ENCODE results near the gene PITRM1. TPM values are rescaled to one million over a fixed set of nuclear protein-coding genes. Genes with fewer than 3 reads are reported as not detected.

Gene PITRM1
- total RNA-seq, 1 donor from 2014 or later: 47.6 TPM

DNA sequence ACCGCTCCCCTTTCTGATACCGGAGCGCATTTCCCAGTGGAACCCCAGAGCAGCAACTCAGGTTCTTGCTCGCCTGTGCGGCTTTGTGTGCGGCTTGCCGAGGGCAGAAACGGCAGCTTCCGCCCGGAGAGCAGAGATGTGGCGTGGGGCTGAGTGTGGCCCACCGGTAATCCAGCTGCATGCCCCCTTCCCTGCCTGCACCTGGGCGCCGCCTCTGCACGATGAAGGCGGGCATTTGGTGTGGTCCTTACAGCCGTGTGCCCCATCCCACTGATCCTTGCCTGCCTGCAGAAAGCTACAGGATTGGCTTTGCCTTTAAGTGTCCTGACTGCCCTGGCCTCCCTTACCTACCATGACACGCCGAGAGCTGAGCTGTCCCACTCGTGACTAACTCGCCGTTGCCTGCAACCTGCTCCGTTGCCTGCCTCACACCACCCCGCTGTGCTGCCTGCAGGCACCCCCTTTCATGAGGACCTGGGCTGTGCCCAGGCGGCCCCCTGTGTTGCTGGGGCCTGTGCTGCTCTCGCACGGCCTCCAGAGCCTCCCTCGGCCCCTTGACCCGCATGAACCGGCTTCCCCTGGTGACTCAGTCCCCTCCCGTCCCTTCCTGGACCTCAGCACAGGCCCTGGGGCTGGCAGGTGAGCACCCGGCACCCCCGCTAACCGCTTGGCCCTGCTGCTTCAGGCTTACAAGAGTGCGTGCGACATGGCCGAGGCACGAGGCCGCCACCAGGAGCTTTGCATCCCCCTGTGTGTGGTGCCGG, 48.0 kb downstream of the PITRM1 start:
- Mint-ChIP-seq H3K36me3 (ENCODE audit: insufficient read depth) (peaks cover 4% of the 10 kb centered on the region), H3K27me3 (no peaks in the 10 kb centered on the region), H3K9me3 (ENCODE audit: low read depth) (no peaks in the 10 kb centered on the region), H3K4me3 (ENCODE audit: low read depth) (no peak overlapping the region), H3K4me1 (ENCODE audit: low read depth) (peaks cover 8% of the 10 kb centered on the region), H3K27ac (no peak overlapping the region)
- TF ChIP-seq, protein P1, sequence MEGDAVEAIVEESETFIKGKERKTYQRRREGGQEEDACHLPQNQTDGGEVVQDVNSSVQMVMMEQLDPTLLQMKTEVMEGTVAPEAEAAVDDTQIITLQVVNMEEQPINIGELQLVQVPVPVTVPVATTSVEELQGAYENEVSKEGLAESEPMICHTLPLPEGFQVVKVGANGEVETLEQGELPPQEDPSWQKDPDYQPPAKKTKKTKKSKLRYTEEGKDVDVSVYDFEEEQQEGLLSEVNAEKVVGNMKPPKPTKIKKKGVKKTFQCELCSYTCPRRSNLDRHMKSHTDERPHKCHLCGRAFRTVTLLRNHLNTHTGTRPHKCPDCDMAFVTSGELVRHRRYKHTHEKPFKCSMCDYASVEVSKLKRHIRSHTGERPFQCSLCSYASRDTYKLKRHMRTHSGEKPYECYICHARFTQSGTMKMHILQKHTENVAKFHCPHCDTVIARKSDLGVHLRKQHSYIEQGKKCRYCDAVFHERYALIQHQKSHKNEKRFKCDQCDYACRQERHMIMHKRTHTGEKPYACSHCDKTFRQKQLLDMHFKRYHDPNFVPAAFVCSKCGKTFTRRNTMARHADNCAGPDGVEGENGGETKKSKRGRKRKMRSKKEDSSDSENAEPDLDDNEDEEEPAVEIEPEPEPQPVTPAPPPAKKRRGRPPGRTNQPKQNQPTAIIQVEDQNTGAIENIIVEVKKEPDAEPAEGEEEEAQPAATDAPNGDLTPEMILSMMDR (IDR thresholded peaks at IDR 0.05; ENCODE audit: unreplicated experiment): no peak
- DNase-seq (ENCODE audit: low spot score, unreplicated experiment): no peak

DNA sequence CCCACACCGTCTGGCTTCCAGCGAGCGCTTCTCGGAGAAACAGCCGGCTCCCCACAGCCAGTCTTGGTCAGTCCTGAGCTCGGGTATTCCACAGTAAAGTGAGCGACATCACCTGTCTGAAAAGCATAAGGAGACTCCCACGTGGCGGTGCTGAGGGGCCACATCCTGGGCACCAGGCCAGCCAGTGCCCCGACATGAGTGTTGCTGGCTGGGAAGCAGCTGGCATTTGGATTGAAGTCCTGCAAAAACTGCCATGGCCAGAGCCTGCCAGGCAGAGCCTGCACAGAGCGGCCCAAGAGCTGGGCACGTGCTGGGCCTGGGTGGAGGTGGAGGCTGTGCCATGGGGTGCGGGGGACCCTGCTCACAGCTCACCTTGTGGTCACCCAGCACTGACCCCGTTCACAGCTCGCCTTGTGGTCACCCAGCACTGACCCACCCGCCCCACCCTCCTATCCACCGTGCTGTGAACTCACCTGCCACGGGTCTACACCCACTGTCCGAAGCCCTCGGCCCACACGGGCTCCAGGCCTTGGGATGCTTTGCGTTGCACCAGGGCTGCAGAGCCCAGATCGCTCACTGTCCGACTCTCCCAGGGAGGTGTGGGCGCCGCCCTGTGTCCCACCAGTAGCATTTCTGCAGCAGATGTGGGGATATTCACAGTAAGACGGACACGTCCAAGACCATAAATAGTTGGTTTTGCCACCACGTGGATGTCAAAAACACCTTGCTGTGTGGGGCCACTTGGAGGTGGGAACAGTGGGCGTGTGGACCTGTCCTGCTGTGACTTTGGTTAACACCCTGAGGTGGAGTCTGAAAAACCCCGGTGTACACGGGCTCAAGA, 48.8 kb downstream of the PITRM1 start:
- Mint-ChIP-seq H3K4me1 (ENCODE audit: low read depth) (peaks cover 8% of the 10 kb centered on the region), H3K27me3 (no peaks in the 10 kb centered on the region), H3K4me3 (ENCODE audit: low read depth) (no peak overlapping the region), H3K9me3 (ENCODE audit: low read depth) (no peaks in the 10 kb centered on the region), H3K36me3 (ENCODE audit: insufficient read depth) (no peaks in the 10 kb centered on the region), H3K27ac (no peak overlapping the region)
- DNase-seq (ENCODE audit: low spot score, unreplicated experiment): no peak
- TF ChIP-seq, protein P1 (IDR thresholded peaks at IDR 0.05; ENCODE audit: unreplicated experiment): no peak

DNA sequence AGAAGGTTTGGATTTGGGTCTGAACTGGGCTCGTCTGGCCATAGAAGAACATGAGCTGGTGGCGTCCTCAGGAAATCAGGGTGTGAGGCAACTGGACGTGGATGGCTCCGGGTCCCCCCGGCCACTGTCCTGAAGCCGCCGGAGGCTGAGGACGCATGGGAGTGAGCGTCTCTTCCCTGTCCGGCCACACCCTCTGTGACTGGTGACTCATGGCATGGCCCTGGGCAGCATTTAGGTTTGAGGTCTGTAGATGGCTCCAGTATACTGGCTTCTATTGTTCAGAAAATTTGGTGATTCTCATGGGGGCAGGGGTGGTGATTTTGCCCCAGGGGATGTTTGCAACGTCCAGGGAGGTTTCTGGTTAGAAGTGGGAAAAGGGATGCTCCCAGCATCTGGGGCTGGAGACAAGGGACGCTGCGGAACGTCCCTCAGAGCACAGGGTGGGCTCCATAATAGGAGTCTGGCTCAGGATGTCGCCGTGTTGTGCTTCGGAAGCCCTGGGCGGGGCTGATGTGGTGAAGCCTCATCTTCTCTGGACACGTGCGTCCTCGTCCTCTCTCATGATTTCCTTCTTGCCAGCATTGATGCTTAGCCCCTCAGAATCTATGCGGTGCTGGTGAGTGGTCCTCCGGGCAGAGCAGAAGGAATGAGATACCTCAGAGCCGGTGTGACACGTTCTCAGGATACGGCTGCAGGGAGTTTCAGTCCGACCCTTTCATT, 49.9 kb downstream of the PITRM1 start:
- no peak for DNase-seq (ENCODE audit: low spot score, unreplicated experiment)
- no peaks in the 10 kb centered on the region for H3K36me3 Mint-ChIP-seq (ENCODE audit: insufficient read depth)
- TF ChIP-seq, protein P1 (IDR thresholded peaks at IDR 0.05; ENCODE audit: unreplicated experiment): no peak
- H3K27ac Mint-ChIP-seq: no peak overlapping the region
- no peaks in the 10 kb centered on the region for H3K27me3 Mint-ChIP-seq
- H3K4me3 Mint-ChIP-seq (ENCODE audit: low read depth): no peak overlapping the region
- peaks cover 8% of the 10 kb centered on the region for H3K4me1 Mint-ChIP-seq (ENCODE audit: low read depth)
- peaks cover 3% of the 10 kb centered on the region for H3K9me3 Mint-ChIP-seq (ENCODE audit: low read depth)

DNA sequence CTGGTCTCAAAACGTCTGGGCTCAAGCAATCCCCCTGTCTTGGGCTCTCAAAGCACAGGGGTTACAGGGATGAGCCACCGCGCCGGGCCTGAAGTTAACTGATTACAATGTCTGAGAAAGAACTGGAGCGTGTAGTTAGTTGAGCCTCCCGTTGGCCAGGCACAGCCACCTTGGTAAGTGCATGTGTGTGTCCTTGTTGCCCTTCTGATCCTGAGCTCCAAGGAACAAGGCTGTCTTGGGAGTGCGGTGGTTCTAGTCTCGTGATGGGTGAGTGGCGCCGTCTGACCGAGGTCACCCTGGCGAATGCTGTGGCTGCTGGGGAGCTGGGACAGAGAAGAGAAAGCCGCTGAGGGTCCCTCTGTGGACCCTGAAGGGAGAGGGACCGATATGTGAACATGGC, 50.5 kb downstream of the PITRM1 start:
- peaks cover 7% of the 10 kb centered on the region for H3K4me1 Mint-ChIP-seq (ENCODE audit: low read depth)
- no peak for DNase-seq (ENCODE audit: low spot score, unreplicated experiment)
- peaks cover 3% of the 10 kb centered on the region for H3K9me3 Mint-ChIP-seq (ENCODE audit: low read depth)
- no peaks in the 10 kb centered on the region for H3K27me3 Mint-ChIP-seq
- H3K27ac Mint-ChIP-seq: no peak overlapping the region
- no peaks in the 10 kb centered on the region for H3K36me3 Mint-ChIP-seq (ENCODE audit: insufficient read depth)
- TF ChIP-seq, protein P1 (IDR thresholded peaks at IDR 0.05; ENCODE audit: unreplicated experiment): no peak
- H3K4me3 Mint-ChIP-seq (ENCODE audit: low read depth): no peak overlapping the region
